ENCODE measurements around the gene RRP1B. TPM values are rescaled to one million over a fixed set of nuclear protein-coding genes. Genes with fewer than 3 reads are reported as not detected.

Gene RRP1B
- polyA plus RNA-seq, 2 of the 4 experiments (the other 2 are of a cell fraction), result 32.5 TPM

GRCh38 chr21:43623588-43623987 lies 35.8 kb upstream of the RRP1B start (continued):
- TF ChIP-seq BCL3 (IDR thresholded peaks at IDR 0.05) (no peak), SREBF2 (IDR thresholded peaks at IDR 0.05) (no peak), CHD4 (IDR thresholded peaks at IDR 0.05; ENCODE audit: borderline replicate concordance) (no peak), PHF8 (IDR thresholded peaks at IDR 0.05; ENCODE audit: borderline replicate concordance, low read depth) (no peak), CBX8 (IDR thresholded peaks at IDR 0.05) (no peak)

GRCh38 chr21:43624339-43624738 lies 35.0 kb upstream of the RRP1B start:
- TF ChIP-seq FOXS1 (CRISPR knock-in tag; IDR thresholded peaks at IDR 0.05) (no peak), NPAS2 (CRISPR knock-in tag; IDR thresholded peaks at IDR 0.05; ENCODE audit: borderline replicate concordance) (no peak), HDAC2 (IDR thresholded peaks at IDR 0.05) (no peak), REST (IDR thresholded peaks at IDR 0.05) (no peak), KDM1A (IDR thresholded peaks at IDR 0.05; ENCODE audit: low read depth) (no peak), EP300 (IDR thresholded peaks at IDR 0.05) (no peak), NFE2L2 (conservative IDR thresholded peaks at IDR 0.05; ENCODE audit: low read length) (no peak), RAD21 (conservative IDR thresholded peaks at IDR 0.05 in 1 of 2, IDR thresholded peaks at IDR 0.05 in 1 of 2) (no peak), PBX3 (IDR thresholded peaks at IDR 0.05) (no peak), KDM5A (IDR thresholded peaks at IDR 0.05) (no peak), CHD2 (IDR thresholded peaks at IDR 0.05; ENCODE audit: low read length, partially characterized antibody) (no peak), HOXA7 (CRISPR knock-in tag; IDR thresholded peaks at IDR 0.05) (no peak), NR3C1 (IDR thresholded peaks at IDR 0.05) (no peak), CHD4 (IDR thresholded peaks at IDR 0.05; ENCODE audit: borderline replicate concordance) (no peak), ZSCAN20 (CRISPR knock-in tag; IDR thresholded peaks at IDR 0.05) (no peak), USF2 (IDR thresholded peaks at IDR 0.05) (no peak), RNF2 (IDR thresholded peaks at IDR 0.05; ENCODE audit: borderline replicate concordance, low read depth) (no peak), RARB (CRISPR knock-in tag; IDR thresholded peaks at IDR 0.05) (no peak), ZNF302 (CRISPR knock-in tag; IDR thresholded peaks at IDR 0.05) (no peak)
- FAIRE-seq (no peak), ATAC-seq (no peak), DNase-seq (ENCODE audit: low read depth in 1 of 2, low spot score in 1 of 2) (no peak)
- 82% methylated on average over 4 of the region's 4 CpGs for WGBS (ENCODE audit: missing lambda C conversion rate)
- H3K4me1 ChIP-seq, result no peaks in the 10 kb centered on the region
- no peak overlapping the region for H3K4me3 ChIP-seq
- 0 out of 6 replicates have a peak overlapping the region, but pooled peaks of 1 of the 2 experiments have one; percentile 31 for H3K27ac ChIP-seq
- no peak overlapping the region for H3K4me2 ChIP-seq
- peaks cover 27% of the 10 kb centered on the region for H3K9me3 ChIP-seq
- ChIA-PET POLR2A (no interaction called here), CTCF (interaction anchor here (0.7 to 2.1 kb wide), 3 partner anchors 12 to 39 kb away, joined by 3 to 6 read pairs (median 3); no protein-coding TSS in a partner anchor)
